Measurements from ENCODE around the gene XXYLT1. TPM values are rescaled to one million over a fixed set of nuclear protein-coding genes. Genes with fewer than 3 reads are reported as not detected.

Gene XXYLT1
- total and polyA plus RNA-seq, 9 of the 15 experiments (the other 6 are each of a cell fraction or from before 2014, with no cell fraction given), result 1.9 to 18.9 (median 15.0) TPM

DNA sequence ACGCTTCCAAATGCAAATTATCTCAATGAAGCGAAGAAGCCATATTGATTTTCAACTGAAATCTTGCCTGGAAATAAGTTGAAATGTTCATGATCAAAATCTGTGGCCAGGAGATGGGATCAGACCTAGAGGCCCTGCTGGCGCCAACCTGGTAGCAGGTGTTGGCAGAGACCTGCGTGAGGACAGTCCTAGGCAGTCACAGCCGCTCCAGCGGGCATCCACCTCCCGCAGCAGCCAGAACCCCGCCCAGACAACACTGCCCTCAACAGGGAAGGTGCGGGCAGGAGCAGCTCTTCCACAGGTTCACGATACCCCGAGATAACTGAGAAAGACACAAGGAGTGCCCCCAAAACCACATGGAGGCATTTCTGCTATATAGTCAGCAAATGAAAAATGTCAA, 145.3 kb downstream of the XXYLT1 start:
- no peak overlapping the region for H3K4me2 ChIP-seq (ENCODE audit: insufficient read depth, low read length)
- no peak for TF ChIP-seq GATAD2A (IDR thresholded peaks at IDR 0.05)
- no peaks in the 10 kb centered on the region for H3K27me3 ChIP-seq (ENCODE audit: control insufficient read depth in 2 of 2, insufficient read depth in 2 of 2, low read length in 2 of 2)
- H4K20me1 ChIP-seq (replicated peaks; ENCODE audit: control insufficient read depth, insufficient read depth, low read length), result no peaks in the 10 kb centered on the region
- 0 out of 3 replicates have a peak, but pooled peaks cover 2% of the 10 kb centered on the region for H3K79me2 ChIP-seq (ENCODE audit: control insufficient read depth, insufficient read depth, low read length)
- 92% methylated on average over 11 of the region's 11 CpGs for WGBS (ENCODE audit: insufficient coverage, low coverage, missing lambda C conversion rate)
- no peaks in the 10 kb centered on the region for H3K36me3 ChIP-seq (ENCODE audit: control insufficient read depth, insufficient read depth, low read length)
- no peak overlapping the region for H3K9ac ChIP-seq (ENCODE audit: insufficient read depth in 1 of 2, low read depth in 2 of 2, low read length in 2 of 2)
- no peaks in the 10 kb centered on the region for H3K9me1 ChIP-seq (ENCODE audit: control insufficient read depth, insufficient read depth, low read length)
- POLR2A ChIA-PET, result interaction anchor here (0.7 to 0.8 kb wide), 2 partner anchors 8 to 20 kb away, joined by 3 to 4 read pairs; no protein-coding TSS in a partner anchor
- ATAC-seq, result no peak
- H3K4me1 ChIP-seq (replicated peaks in 1 of 2; ENCODE audit: control insufficient read depth in 2 of 2, insufficient read depth in 2 of 2, low read length in 2 of 2), result peaks cover 12% of the 10 kb centered on the region in 2 experiments; a peak in 3 of 5 replicates
- DNase-seq (ENCODE audit: extremely low read depth in 1 of 4, low spot score in 3 of 4), result no peak
- H3K9me3 ChIP-seq (replicated peaks; ENCODE audit: control insufficient read depth, insufficient read depth, low read depth, low read length), result no peaks in the 10 kb centered on the region
- in situ Hi-C loops (cut with MboI) (no loop called here), intact Hi-C loops (cut with micrococcal nuclease) (no loop called here)
- H3K27ac ChIP-seq (ENCODE audit: extremely low read depth, low read depth, low read length), result no peak overlapping the region
- no peak overlapping the region for H2AFZ ChIP-seq (ENCODE audit: low read depth, low read length)
- H3K4me3 ChIP-seq, result no peak overlapping the region
- BruUV-seq (replicated peaks), result no TSS peak
- FAIRE-seq, result no peak
- CTCF ChIA-PET (ENCODE audit: low intra/inter-chr PET ratio), result no interaction called here

DNA sequence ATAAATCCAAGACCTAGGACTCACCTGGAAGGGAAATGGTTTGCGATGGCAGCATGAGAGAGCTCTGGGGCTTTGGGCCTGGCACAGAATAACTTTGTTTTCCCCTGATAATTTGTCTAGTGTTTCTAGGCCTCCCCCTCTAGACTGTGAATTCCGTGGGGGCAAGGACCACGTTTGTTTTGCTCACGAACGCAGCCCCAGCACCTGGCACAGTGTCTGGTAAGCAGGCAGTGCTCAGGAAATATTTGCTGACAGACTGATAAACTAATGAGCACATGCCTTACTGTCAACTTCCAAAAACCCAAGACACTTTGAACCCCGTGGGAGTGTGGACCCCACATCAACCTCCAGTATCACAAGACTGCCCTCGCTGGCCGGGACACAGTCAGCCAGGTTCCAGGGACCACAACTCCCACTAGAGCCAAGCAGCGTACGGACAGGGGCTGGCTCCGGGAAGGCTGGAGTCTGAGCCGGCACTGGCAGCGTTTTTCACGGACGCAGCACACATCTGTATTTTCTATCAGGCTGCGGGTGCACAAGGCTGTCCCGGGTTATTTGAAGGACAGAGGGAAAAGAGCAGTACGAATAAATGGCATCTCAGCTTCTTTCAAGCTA, 146.5 kb downstream of the XXYLT1 start:
- ATAC-seq (no peak), DNase-seq (ENCODE audit: extremely low read depth in 1 of 4, low spot score in 3 of 4) (no peak), FAIRE-seq (no peak)
- Histone ChIP-seq H3K4me1 (replicated peaks in 1 of 2; ENCODE audit: control insufficient read depth in 2 of 2, insufficient read depth in 2 of 2, low read length in 2 of 2) (peaks cover 9 to 14% of the 10 kb centered on the region in 2 experiments; a peak in 4 of 5 replicates), H3K27ac (ENCODE audit: extremely low read depth, low read depth, low read length) (no peak overlapping the region), H3K9me3 (replicated peaks; ENCODE audit: control insufficient read depth, insufficient read depth, low read depth, low read length) (no peaks in the 10 kb centered on the region), H2AFZ (ENCODE audit: low read depth, low read length) (no peak overlapping the region), H3K27me3 (ENCODE audit: control insufficient read depth in 2 of 2, insufficient read depth in 2 of 2, low read length in 2 of 2) (no peaks in the 10 kb centered on the region), H3K36me3 (ENCODE audit: control insufficient read depth, insufficient read depth, low read length) (no peaks in the 10 kb centered on the region), H3K9ac (ENCODE audit: insufficient read depth in 1 of 2, low read depth in 2 of 2, low read length in 2 of 2) (peak overlapping the region in 1 of 2 experiments; percentile 62; a peak in 1 of 4 replicates), H3K4me3 (no peak overlapping the region), H3K9me1 (ENCODE audit: control insufficient read depth, insufficient read depth, low read length) (no peaks in the 10 kb centered on the region), H3K79me2 (ENCODE audit: control insufficient read depth, insufficient read depth, low read length) (0 out of 3 replicates have a peak, but pooled peaks cover 2% of the 10 kb centered on the region), H4K20me1 (replicated peaks; ENCODE audit: control insufficient read depth, insufficient read depth, low read length) (no peaks in the 10 kb centered on the region), H3K4me2 (ENCODE audit: insufficient read depth, low read length) (no peak overlapping the region)
- intact Hi-C loops (cut with micrococcal nuclease) (no loop called here), in situ Hi-C loops (cut with MboI) (no loop called here)
- ChIA-PET CTCF (ENCODE audit: low intra/inter-chr PET ratio) (no interaction called here), POLR2A (interaction anchor here (0.6 kb wide), 2 partner anchors 46 to 64 kb away, joined by 3 read pairs; no protein-coding TSS in a partner anchor)
- 75% methylated on average over 13 of the region's 18 CpGs for WGBS (ENCODE audit: insufficient coverage, low coverage, missing lambda C conversion rate)
- BruUV-seq (replicated peaks), result no TSS peak
- no peak for TF ChIP-seq ZBTB1 (CRISPR knock-in tag; IDR thresholded peaks at IDR 0.05; ENCODE audit: borderline replicate concordance, low read depth)
- TF ChIP-seq, protein P1, sequence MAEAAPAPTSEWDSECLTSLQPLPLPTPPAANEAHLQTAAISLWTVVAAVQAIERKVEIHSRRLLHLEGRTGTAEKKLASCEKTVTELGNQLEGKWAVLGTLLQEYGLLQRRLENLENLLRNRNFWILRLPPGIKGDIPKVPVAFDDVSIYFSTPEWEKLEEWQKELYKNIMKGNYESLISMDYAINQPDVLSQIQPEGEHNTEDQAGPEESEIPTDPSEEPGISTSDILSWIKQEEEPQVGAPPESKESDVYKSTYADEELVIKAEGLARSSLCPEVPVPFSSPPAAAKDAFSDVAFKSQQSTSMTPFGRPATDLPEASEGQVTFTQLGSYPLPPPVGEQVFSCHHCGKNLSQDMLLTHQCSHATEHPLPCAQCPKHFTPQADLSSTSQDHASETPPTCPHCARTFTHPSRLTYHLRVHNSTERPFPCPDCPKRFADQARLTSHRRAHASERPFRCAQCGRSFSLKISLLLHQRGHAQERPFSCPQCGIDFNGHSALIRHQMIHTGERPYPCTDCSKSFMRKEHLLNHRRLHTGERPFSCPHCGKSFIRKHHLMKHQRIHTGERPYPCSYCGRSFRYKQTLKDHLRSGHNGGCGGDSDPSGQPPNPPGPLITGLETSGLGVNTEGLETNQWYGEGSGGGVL (CRISPR knock-in tag; IDR thresholded peaks at IDR 0.05), result no peak
- TF ChIP-seq ZNF57 (CRISPR knock-in tag; IDR thresholded peaks at IDR 0.05), result no peak
- no peak for TF ChIP-seq GATA2 (CRISPR knock-in tag; IDR thresholded peaks at IDR 0.05)
- TF ChIP-seq, protein P2, sequence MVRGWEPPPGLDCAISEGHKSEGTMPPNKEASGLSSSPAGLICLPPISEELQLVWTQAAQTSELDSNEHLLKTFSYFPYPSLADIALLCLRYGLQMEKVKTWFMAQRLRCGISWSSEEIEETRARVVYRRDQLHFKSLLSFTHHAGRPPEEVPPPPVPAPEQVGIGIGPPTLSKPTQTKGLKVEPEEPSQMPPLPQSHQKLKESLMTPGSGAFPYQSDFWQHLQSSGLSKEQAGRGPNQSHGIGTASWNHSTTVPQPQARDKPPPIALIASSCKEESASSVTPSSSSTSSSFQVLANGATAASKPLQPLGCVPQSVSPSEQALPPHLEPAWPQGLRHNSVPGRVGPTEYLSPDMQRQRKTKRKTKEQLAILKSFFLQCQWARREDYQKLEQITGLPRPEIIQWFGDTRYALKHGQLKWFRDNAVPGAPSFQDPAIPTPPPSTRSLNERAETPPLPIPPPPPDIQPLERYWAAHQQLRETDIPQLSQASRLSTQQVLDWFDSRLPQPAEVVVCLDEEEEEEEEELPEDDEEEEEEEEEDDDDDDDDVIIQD (CRISPR knock-in tag; IDR thresholded peaks at IDR 0.05), result no peak
- TF ChIP-seq, protein P3, sequence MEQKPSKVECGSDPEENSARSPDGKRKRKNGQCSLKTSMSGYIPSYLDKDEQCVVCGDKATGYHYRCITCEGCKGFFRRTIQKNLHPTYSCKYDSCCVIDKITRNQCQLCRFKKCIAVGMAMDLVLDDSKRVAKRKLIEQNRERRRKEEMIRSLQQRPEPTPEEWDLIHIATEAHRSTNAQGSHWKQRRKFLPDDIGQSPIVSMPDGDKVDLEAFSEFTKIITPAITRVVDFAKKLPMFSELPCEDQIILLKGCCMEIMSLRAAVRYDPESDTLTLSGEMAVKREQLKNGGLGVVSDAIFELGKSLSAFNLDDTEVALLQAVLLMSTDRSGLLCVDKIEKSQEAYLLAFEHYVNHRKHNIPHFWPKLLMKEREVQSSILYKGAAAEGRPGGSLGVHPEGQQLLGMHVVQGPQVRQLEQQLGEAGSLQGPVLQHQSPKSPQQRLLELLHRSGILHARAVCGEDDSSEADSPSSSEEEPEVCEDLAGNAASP (IDR thresholded peaks at IDR 0.05), result no peak
- TF ChIP-seq, protein P4, sequence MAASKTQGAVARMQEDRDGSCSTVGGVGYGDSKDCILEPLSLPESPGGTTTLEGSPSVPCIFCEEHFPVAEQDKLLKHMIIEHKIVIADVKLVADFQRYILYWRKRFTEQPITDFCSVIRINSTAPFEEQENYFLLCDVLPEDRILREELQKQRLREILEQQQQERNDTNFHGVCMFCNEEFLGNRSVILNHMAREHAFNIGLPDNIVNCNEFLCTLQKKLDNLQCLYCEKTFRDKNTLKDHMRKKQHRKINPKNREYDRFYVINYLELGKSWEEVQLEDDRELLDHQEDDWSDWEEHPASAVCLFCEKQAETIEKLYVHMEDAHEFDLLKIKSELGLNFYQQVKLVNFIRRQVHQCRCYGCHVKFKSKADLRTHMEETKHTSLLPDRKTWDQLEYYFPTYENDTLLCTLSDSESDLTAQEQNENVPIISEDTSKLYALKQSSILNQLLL (CRISPR knock-in tag; IDR thresholded peaks at IDR 0.05; ENCODE audit: borderline replicate concordance), result no peak

All from K562 (cell line).